WTC11 (cell line): ENCODE measurements around the gene KIF4B. TPM values are rescaled to one million over a fixed set of nuclear protein-coding genes. Genes with fewer than 3 reads are reported as not detected.

ENCODE experiments used
- ATAC-seq: fragments of 200-7000 bp; cut with Tn5 transposase; 2 replicates; pipeline ENCODE4 v1.10.0; 2021; ENCODE audit warnings: mild to moderate bottlenecking, moderate library complexity
- CTCF ChIA-PET: fragments of 300-600 bp; sonication (Branson Sonifier 250); formaldehyde crosslinking; loops from one replicate; lab custom pipeline; 2021; ENCODE audit warnings: antibody characterized with exemption; lab: Charles Lee
- POLR2A ChIA-PET: fragments of 350-600 bp; sonication (Branson Sonifier 250); formaldehyde crosslinking; loops from one replicate; lab custom pipeline; 2021; ENCODE audit warnings: antibody characterized with exemption; lab: Charles Lee
- DNase-seq: peaks from one replicate; pipeline ENCODE4 v3.0.0; 2021; ENCODE audit warnings: low spot score
- H3K27ac Mint-ChIP-seq: 2 replicates; pipeline ENCODE4 v1.8.0; 2021; ENCODE audit warnings: mixed read lengths
- H3K27me3 Mint-ChIP-seq: 2 replicates; pipeline ENCODE4 v1.8.0; 2021; ENCODE audit warnings: low read depth, mild to moderate bottlenecking, moderate library complexity, mixed read lengths
- H3K36me3 Mint-ChIP-seq: 2 replicates; pipeline ENCODE4 v1.8.0; 2021; ENCODE audit warnings: mixed read lengths
- H3K4me1 Mint-ChIP-seq: 2 replicates; pipeline ENCODE4 v1.8.0; 2022; ENCODE audit warnings: mixed read lengths
- H3K4me3 Mint-ChIP-seq: 2 replicates; pipeline ENCODE4 v1.8.0; 2021; ENCODE audit warnings: mild to moderate bottlenecking, moderate library complexity, mixed read lengths
- H3K9me3 Mint-ChIP-seq: 2 replicates; pipeline ENCODE4 v1.8.0; 2021; ENCODE audit warnings: mixed read lengths
- ATF1 ChIP-seq: sonication (generic); formaldehyde crosslinking; IDR thresholded peaks from 2 replicates; pipeline ENCODE4 v1.8.1; 2023; ENCODE audit warnings: mild to moderate bottlenecking, moderate library complexity, missing genetic modification reagents
- EMX1 ChIP-seq: fragments of 250-450 bp; sonication (Bioruptor Pico); IDR thresholded peaks from 2 replicates; pipeline ENCODE4 v1.8.0; 2021; ENCODE audit warnings: mild to moderate bottlenecking
- ESRRA ChIP-seq: sonication (generic); formaldehyde crosslinking; IDR thresholded peaks from 2 replicates; pipeline ENCODE4 v1.8.1; 2022; ENCODE audit warnings: mild to moderate bottlenecking, missing genetic modification reagents, borderline replicate concordance
- ETV6 ChIP-seq: sonication (generic); formaldehyde crosslinking; IDR thresholded peaks from 2 replicates; pipeline ENCODE4 v1.8.1; 2022; ENCODE audit warnings: mild to moderate bottlenecking, missing genetic modification reagents
- FOXP1 ChIP-seq: sonication (generic); formaldehyde crosslinking; IDR thresholded peaks from 2 replicates; pipeline ENCODE4 v1.8.0; 2022; ENCODE audit warnings: missing genetic modification reagents, mild to moderate bottlenecking, moderate library complexity, borderline replicate concordance
- GABPB1 ChIP-seq: sonication (generic); formaldehyde crosslinking; IDR thresholded peaks from 2 replicates; pipeline ENCODE4 v1.8.1; 2023; ENCODE audit warnings: mild to moderate bottlenecking, missing genetic modification reagents
- HMGA2 ChIP-seq: fragments of 250-450 bp; sonication (Bioruptor Pico); IDR thresholded peaks from 2 replicates; pipeline ENCODE4 v1.4.0; 2021; ENCODE audit warnings: mild to moderate bottlenecking, moderate library complexity
- KAT7 ChIP-seq: sonication (generic); formaldehyde crosslinking; IDR thresholded peaks from 2 replicates; pipeline ENCODE4 v1.8.1; 2023; ENCODE audit warnings: missing genetic modification reagents, mild to moderate bottlenecking, borderline replicate concordance
- TEAD1 ChIP-seq: sonication (generic); formaldehyde crosslinking; IDR thresholded peaks from 2 replicates; pipeline ENCODE4 v1.8.0; 2022; ENCODE audit warnings: mild to moderate bottlenecking, missing genetic modification reagents
- ZBTB21 ChIP-seq: sonication (generic); formaldehyde crosslinking; IDR thresholded peaks from 2 replicates; pipeline ENCODE4 v1.8.1; 2023; ENCODE audit warnings: mild to moderate bottlenecking, missing genetic modification reagents, borderline replicate concordance
- ZNF121 ChIP-seq: sonication (generic); formaldehyde crosslinking; IDR thresholded peaks from 2 replicates; pipeline ENCODE4 v1.8.0; 2023; ENCODE audit warnings: missing genetic modification reagents
- ZNF396 ChIP-seq: fragments of 250-450 bp; sonication (Bioruptor Pico); IDR thresholded peaks from 2 replicates; pipeline ENCODE4 v1.8.0; 2021; ENCODE audit warnings: mild to moderate bottlenecking, moderate library complexity, borderline replicate concordance
- ZNF423 ChIP-seq: fragments of 250-450 bp; sonication (Bioruptor Pico); IDR thresholded peaks from 2 replicates; pipeline ENCODE4 v2.1.2; 2022; ENCODE audit warnings: mild to moderate bottlenecking, moderate library complexity
- total RNA-seq: library from RNA; stranded (reverse); gene quantifications from 3 replicates; pipeline ENCODE4 v1.2.3, GENCODE V29; 2021
- TF ChIP-seq, protein P1 (sequence below): sonication (generic); formaldehyde crosslinking; IDR thresholded peaks from 2 replicates; pipeline ENCODE4 v1.8.1; 2023; ENCODE audit warnings: mild to moderate bottlenecking, missing genetic modification reagents, borderline replicate concordance
- TF ChIP-seq, protein P2 (sequence below): fragments of 250-450 bp; sonication (Bioruptor Pico); IDR thresholded peaks from 2 replicates; pipeline ENCODE4 v1.9.0; 2021; ENCODE audit warnings: mild to moderate bottlenecking
- TF ChIP-seq, protein P3 (sequence below): fragments of 250-450 bp; sonication (Bioruptor Pico); IDR thresholded peaks from 2 replicates; pipeline ENCODE4 v2.1.2; 2022; ENCODE audit warnings: mild to moderate bottlenecking, moderate library complexity
- TF ChIP-seq, protein P4 (sequence below): sonication (generic); formaldehyde crosslinking; IDR thresholded peaks from 2 replicates; pipeline ENCODE4 v1.8.1; 2023; ENCODE audit warnings: mild to moderate bottlenecking, moderate library complexity, missing genetic modification reagents

KIF4B gene
- total RNA-seq, 1 experiment from 2014 or later = 0.09 TPM

DNA sequence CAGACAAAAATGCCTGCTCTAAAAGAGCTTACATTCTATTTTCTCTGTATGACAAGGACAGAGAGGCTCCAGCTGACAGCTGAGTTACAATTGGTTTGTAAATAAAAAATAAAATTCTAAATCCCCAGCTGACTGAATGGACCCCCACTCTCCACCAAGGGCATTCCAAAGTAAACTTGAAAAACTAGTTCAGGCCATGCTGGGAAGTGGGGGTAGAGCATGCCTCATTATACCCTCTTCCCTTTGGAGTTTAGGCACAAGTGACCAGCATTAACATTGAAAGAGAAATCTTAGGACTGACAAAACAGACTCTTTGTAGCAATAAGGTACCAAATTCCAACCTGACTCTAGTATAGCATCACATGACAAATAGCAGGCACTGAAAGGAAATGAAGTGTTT is 31.0 kb downstream of the KIF4B start (continued):
- TF ChIP-seq, protein P1, sequence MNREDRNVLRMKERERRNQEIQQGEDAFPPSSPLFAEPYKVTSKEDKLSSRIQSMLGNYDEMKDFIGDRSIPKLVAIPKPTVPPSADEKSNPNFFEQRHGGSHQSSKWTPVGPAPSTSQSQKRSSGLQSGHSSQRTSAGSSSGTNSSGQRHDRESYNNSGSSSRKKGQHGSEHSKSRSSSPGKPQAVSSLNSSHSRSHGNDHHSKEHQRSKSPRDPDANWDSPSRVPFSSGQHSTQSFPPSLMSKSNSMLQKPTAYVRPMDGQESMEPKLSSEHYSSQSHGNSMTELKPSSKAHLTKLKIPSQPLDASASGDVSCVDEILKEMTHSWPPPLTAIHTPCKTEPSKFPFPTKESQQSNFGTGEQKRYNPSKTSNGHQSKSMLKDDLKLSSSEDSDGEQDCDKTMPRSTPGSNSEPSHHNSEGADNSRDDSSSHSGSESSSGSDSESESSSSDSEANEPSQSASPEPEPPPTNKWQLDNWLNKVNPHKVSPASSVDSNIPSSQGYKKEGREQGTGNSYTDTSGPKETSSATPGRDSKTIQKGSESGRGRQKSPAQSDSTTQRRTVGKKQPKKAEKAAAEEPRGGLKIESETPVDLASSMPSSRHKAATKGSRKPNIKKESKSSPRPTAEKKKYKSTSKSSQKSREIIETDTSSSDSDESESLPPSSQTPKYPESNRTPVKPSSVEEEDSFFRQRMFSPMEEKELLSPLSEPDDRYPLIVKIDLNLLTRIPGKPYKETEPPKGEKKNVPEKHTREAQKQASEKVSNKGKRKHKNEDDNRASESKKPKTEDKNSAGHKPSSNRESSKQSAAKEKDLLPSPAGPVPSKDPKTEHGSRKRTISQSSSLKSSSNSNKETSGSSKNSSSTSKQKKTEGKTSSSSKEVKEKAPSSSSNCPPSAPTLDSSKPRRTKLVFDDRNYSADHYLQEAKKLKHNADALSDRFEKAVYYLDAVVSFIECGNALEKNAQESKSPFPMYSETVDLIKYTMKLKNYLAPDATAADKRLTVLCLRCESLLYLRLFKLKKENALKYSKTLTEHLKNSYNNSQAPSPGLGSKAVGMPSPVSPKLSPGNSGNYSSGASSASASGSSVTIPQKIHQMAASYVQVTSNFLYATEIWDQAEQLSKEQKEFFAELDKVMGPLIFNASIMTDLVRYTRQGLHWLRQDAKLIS (CRISPR knock-in tag) = no peak
- no peak for TF ChIP-seq GABPB1 (CRISPR knock-in tag)

DNA sequence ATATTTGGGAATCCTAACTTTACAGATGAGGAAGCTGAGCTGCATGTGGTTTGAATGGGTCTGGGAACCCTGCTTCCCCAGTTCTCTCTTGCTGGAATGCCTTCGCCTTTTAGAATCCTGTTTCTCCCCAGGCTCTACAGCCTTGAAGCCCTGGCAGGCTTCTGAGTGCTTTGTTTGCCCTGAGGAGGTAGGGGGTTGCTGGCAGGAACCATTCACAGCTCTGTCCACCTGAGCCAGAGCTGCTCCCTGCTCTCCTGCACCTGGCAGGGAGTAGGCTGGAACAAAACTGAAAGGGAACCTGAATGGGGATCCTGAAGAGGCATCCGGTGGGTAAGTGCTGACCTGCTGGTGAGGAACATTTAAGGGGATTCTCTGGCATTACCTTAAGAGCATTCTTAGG is 33.0 kb downstream of the KIF4B start:
- ATAC-seq = peak; percentile 80
- no peaks in the 10 kb centered on the region for H3K36me3 Mint-ChIP-seq
- no peaks in the 10 kb centered on the region for H3K9me3 Mint-ChIP-seq
- H3K4me1 Mint-ChIP-seq = peaks cover 69% of the 10 kb centered on the region
- no peaks in the 10 kb centered on the region for H3K27me3 Mint-ChIP-seq
- ChIA-PET POLR2A (interaction anchor here (0.5 kb wide), 1 partner anchor 1246 kb away, joined by 3 read pairs; no protein-coding TSS in a partner anchor), CTCF (interaction anchor here (1.0 to 1.6 kb wide), 3 partner anchors 18 to 74 kb away, joined by 4 to 9 read pairs (median 6); no protein-coding TSS in a partner anchor)
- TF ChIP-seq, protein P2, sequence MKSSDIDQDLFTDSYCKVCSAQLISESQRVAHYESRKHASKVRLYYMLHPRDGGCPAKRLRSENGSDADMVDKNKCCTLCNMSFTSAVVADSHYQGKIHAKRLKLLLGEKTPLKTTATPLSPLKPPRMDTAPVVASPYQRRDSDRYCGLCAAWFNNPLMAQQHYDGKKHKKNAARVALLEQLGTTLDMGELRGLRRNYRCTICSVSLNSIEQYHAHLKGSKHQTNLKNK (CRISPR knock-in tag) = no peak
- TF ChIP-seq ESRRA (CRISPR knock-in tag) (no peak), KAT7 (CRISPR knock-in tag) (0 out of 2 replicates have a peak, but pooled peaks have one; percentile 28), ZBTB21 (CRISPR knock-in tag) (no peak), ZNF423 (CRISPR knock-in tag) (peak; percentile 46)
- TF ChIP-seq, protein P3, sequence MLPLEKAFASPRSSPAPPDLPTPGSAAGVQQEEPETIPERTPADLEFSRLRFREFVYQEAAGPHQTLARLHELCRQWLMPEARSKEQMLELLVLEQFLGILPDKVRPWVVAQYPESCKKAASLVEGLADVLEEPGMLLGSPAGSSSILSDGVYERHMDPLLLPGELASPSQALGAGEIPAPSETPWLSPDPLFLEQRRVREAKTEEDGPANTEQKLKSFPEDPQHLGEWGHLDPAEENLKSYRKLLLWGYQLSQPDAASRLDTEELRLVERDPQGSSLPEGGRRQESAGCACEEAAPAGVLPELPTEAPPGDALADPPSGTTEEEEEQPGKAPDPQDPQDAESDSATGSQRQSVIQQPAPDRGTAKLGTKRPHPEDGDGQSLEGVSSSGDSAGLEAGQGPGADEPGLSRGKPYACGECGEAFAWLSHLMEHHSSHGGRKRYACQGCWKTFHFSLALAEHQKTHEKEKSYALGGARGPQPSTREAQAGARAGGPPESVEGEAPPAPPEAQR = 0 out of 2 replicates have a peak, but pooled peaks have one; percentile 42
- no peak overlapping the region for H3K4me3 Mint-ChIP-seq
- DNase-seq = peak; percentile 27
- peak overlapping the region; percentile 19; the same call in 1 of the 2 replicates for H3K27ac Mint-ChIP-seq

DNA sequence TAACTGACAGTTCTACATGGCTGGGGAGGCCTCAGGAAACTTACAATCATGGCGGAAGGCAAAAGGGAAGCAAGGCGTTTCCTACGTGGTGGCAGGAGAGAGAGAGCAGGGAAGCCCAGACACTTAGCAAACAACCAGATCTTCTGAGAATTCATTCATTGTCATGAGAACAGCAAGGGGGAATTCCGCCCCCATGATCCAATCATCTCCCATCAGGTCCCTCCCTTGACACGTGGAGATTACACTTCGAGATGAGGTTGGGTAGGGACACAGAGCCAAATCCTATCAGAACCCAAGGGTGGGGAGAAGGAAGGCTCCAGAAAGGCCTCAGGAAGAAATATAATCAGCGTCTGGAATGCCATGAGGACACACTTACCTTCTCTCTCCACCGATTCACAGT is 34.3 kb downstream of the KIF4B start:
- Mint-ChIP-seq H3K4me3 (no peak overlapping the region), H3K36me3 (no peaks in the 10 kb centered on the region), H3K9me3 (no peaks in the 10 kb centered on the region), H3K4me1 (peaks cover 75% of the 10 kb centered on the region), H3K27ac (no peak overlapping the region), H3K27me3 (no peaks in the 10 kb centered on the region)
- DNase-seq = no peak
- CTCF ChIA-PET = no interaction called here
- ATAC-seq = peak; percentile 7
- 0 out of 2 replicates have a peak, but pooled peaks have one; percentile 10 for TF ChIP-seq ETV6
- TF ChIP-seq TEAD1 = 0 out of 2 replicates have a peak, but pooled peaks have one; percentile 12
- no peak for TF ChIP-seq HMGA2
- POLR2A ChIA-PET = no interaction called here

DNA sequence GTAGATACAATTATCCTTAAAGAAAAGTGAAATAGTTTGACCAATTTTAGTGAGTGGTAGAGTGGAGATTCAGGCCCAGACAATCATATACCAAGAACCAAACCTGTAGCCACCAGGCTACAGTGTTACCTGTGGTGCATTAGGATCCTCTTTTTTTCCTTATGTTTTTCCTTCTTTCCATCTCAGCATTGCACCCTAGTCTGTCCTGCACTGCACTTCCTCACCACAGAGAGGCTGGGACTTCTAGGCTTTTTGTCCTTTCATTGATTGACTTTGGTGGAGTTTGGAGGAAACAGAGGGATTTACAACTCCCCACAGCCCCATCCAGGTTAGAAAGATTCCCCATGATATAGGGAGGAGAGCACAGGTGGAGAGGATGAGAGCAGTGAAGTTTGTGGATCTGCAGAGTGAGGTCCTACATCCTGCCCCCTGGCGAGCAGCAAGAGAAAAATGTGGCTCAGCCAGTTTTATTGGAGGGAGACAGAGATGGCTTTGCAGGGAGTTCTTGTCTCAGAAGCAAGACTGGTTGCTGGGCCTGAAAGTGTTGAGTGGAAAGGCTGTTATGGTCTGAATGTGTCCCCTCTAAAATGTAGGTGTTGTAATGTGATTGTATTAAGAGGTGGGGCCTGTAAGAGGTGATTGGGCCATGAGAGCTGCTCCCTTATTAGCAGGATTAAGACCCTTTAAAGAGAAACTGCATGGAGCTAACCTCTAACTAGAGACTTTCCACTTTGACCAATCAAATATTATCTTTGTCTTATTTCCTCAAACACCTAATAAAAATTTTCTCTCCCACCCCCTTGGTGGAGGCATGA is 36.2 kb downstream of the KIF4B start:
- Mint-ChIP-seq H3K9me3 (no peaks in the 10 kb centered on the region), H3K27ac (peak overlapping the region; percentile 37; the same call in 1 of the 2 replicates), H3K4me1 (peaks cover 86% of the 10 kb centered on the region), H3K27me3 (no peaks in the 10 kb centered on the region), H3K36me3 (no peaks in the 10 kb centered on the region), H3K4me3 (no peak overlapping the region)
- ATAC-seq = peak; percentile 46
- peak; percentile 36; the same call in 1 of the 2 replicates for TF ChIP-seq ETV6
- TF ChIP-seq, protein P4, sequence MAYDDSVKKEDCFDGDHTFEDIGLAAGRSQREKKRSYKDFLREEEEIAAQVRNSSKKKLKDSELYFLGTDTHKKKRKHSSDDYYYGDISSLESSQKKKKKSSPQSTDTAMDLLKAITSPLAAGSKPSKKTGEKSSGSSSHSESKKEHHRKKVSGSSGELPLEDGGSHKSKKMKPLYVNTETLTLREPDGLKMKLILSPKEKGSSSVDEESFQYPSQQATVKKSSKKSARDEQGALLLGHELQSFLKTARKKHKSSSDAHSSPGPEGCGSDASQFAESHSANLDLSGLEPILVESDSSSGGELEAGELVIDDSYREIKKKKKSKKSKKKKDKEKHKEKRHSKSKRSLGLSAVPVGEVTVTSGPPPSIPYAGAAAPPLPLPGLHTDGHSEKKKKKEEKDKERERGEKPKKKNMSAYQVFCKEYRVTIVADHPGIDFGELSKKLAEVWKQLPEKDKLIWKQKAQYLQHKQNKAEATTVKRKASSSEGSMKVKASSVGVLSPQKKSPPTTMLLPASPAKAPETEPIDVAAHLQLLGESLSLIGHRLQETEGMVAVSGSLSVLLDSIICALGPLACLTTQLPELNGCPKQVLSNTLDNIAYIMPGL (CRISPR knock-in tag) = no peak
- 0 out of 2 replicates have a peak, but pooled peaks have one; percentile 64 for TF ChIP-seq ZNF396 (CRISPR knock-in tag)
- no peak for TF ChIP-seq HMGA2
- TF ChIP-seq ATF1 (CRISPR knock-in tag) = no peak
- no peak for TF ChIP-seq FOXP1 (CRISPR knock-in tag)
- 0 out of 2 replicates have a peak, but pooled peaks have one; percentile 13 for TF ChIP-seq TEAD1
- peak; percentile 52; the same call in 1 of the 2 replicates for TF ChIP-seq ZNF423 (CRISPR knock-in tag)
- TF ChIP-seq EMX1 = no peak
- peak; percentile 46; the same call in 1 of the 2 replicates for TF ChIP-seq ZNF121 (CRISPR knock-in tag)
- ChIA-PET POLR2A (no interaction called here), CTCF (interaction anchor here (1.2 to 1.4 kb wide), 2 partner anchors 21 to 46 kb away, joined by 5 to 7 read pairs; no protein-coding TSS in a partner anchor)
- DNase-seq = peak; percentile 37
